GM18951 (cell line): ENCODE measurements around the gene PDE3A.

ENCODE experiments used
- POLR2A ChIP-seq: IDR thresholded peaks from 4 replicates; pipeline ENCODE4 v1.6.1; 2011; ENCODE audit warnings: mild to moderate bottlenecking; ENCODE audit not compliant: insufficient read length, insufficient read depth; ENCODE audit errors: extremely low read depth
- in situ Hi-C: fragments of 300-500 bp; cut with MboI; formaldehyde crosslinking; loops from one replicate; pipeline ENCODE4 v1.12.0; 2022; ENCODE audit warnings: low sequenced_read_pairs, mixed read lengths, inconsistent platforms; ENCODE audit not compliant: unreplicated experiment

PDE3A gene

GRCh38 chr12:20628999-20629398, 260.7 kb downstream of the PDE3A start:
- in situ Hi-C loops: no loop called here
- TF ChIP-seq POLR2A: no peak

DNA sequence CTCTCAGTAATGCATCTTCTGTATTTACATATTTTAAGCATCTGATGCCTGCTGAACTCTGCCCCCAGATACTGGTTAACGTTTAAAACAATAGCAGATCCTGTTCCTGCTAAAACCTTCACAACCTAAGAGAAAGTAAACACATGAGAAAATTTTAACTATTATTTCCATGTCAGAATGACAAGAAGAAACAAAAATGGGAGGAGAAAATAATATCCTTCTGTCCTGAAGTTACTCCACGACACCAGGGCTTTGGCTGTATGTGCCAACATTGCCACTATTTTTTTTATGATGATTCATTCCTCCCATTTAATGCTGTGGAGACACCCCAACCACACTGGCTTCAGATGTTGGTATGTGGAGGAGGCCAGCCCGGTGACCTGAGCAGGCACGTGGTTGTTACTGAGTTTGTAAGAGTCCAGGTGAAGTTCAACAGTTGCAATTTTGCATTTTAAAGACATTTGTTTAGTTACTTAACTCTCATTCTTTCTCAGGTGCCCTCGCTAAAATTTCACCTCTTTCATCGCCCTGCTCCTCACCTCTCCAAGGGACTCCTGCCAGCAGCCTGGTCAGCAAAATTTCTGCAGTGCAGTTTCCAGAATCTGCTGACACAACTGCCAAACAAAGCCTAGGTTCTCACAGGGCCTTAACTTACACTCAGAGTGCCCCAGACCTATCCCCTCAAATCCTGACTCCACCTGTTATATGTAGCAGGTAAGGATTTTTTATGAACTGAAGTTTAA, 261.2 kb downstream of the PDE3A start:
- no peak for TF ChIP-seq POLR2A
- in situ Hi-C loops: no loop called here

- TF ChIP-seq POLR2A: no peak
- in situ Hi-C loops: no loop called here
Observed at GRCh38 chr12:20631711-20632110, 263.4 kb downstream of the PDE3A start.

- TF ChIP-seq POLR2A: no peak
- in situ Hi-C loops: no loop called here
Observed at GRCh38 chr12:20641106-20641505, 272.8 kb downstream of the PDE3A start.

GRCh38 chr12:20643822-20644221, 275.5 kb downstream of the PDE3A start:
- in situ Hi-C loops: no loop called here
- no peak for TF ChIP-seq POLR2A

DNA sequence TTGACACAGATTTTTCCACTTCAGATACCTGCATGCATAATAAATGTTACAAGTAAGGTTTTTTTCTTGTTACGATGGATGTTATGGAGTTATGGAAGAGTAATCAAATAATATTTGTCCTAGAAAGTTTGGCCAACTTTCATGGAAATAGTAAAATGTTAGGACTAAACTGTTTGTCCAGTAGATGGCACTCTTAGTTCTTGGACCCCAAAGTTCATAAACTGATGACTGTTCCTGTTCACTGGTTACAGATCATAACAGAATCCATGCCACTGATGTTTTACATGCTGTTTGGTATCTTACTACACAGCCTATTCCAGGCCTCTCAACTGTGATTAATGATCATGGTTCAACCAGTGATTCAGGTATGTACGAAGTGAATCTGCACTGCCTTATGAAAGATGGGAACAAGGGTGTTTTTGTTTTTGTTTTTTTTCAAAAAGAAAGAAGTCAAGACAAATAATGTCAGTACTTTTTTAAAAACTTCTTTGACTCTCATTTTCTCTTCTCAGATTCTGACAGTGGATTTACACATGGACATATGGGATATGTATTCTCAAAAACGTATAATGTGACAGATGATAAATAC, 278.0 kb downstream of the PDE3A start:
- in situ Hi-C loops: no loop called here
- TF ChIP-seq POLR2A: no peak

GRCh38 chr12:20653871-20654270, 285.5 kb downstream of the PDE3A start:
- in situ Hi-C loops: no loop called here

DNA sequence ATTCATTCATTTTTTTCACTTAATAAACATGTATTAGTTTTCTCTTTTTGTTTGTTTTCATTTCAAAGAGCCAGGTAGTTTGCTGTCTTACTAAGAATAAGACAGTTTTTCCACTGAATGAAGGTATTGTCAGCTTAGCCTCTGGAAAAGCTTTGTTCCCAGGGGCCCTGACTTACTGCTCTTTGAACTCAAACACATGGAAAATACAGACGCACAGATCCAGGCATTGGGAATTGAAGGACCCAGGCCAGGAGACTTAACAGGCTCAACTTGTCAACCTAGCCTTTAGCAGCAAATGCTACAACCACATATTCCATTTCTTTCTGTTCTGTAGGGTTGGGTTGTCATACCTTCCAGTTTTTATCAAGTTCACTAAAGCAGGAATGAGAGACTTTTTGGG, 288.3 kb downstream of the PDE3A start:
- in situ Hi-C loops: no loop called here
- no peak for TF ChIP-seq POLR2A

More at GRCh38 chr12:20653871-20654270, 285.5 kb downstream of the PDE3A start:
- TF ChIP-seq POLR2A: no peak

GRCh38 chr12:20657496-20657895, 289.2 kb downstream of the PDE3A start:
- in situ Hi-C loops: no loop called here
- TF ChIP-seq POLR2A: no peak

DNA sequence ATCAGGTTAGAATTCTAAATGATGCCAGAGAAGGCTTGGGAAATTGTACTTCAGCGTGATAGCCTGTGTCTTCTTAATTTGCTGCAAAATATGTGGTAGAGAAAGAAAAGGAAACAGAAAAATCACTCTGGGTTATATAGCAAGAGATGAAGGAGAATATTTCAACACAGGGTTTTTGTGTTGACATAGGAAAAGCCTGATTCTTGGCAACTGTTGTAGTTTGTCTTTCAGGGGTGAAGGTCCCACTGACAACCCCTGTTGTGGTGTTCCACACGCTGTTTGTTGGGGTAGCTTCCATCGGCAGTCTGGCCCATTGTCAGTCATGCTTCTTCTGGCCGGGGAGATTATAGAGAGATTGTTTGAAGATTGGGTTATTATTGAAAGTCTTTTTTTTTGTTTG, 313.0 kb downstream of the PDE3A start:
- TF ChIP-seq POLR2A: no peak
- in situ Hi-C loops: no loop called here

DNA sequence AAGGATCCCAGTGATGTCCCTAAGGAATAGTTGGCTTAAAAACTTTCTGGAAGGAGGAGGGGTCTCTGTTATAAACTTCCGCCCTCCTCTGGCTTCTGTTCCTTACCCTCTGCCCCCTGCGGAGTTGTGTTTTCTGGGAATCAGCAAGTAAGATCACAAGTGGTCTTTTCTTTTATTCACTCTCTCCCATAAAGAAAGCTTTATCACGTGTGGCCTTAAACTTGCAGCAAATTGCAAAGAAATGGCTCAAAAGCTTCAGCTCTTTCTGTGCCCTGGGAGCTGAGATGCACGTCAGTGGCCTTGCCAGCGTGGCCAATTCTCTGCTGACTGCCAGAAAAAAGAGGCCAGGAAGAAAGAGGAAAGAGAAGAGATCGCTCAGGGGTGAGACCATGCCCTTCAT, 326.9 kb downstream of the PDE3A start, which contains the start of gene SLCO1C1:
TSS of gene SLCO1C1 (plus strand) at position 101 of the 400 bp plus-strand sequence. CDS start 4,245 bp downstream, outside the sequence.
- TF ChIP-seq POLR2A: no peak
- in situ Hi-C loops: no loop called here

- no peak for TF ChIP-seq POLR2A
- in situ Hi-C loops: no loop called here
Observed at GRCh38 chr12:20696181-20696905, 328.0 kb downstream of the PDE3A start.

- in situ Hi-C loops: no loop called here
- TF ChIP-seq POLR2A: no peak
Observed at GRCh38 chr12:20701106-20701505, 332.8 kb downstream of the PDE3A start.

DNA sequence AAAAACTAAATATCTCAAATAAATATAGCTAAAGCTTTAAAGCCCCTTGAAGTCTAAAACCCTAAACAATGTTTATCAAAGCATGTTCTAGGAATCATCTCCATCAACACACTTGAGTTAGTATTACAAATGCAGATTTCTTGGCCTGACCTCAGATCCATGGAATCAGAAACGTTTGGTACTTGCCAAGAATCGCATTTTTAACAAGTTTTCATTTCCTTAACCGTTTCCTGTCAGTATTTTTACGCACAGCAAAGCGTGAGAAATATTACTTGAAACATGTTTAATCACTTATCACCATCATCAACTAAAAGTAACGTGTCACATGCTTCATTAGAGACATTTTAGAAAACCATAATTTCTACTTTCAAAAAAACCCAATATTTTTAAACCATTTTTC, 336.5 kb downstream of the PDE3A start:
- in situ Hi-C loops: no loop called here
- TF ChIP-seq POLR2A: no peak

DNA sequence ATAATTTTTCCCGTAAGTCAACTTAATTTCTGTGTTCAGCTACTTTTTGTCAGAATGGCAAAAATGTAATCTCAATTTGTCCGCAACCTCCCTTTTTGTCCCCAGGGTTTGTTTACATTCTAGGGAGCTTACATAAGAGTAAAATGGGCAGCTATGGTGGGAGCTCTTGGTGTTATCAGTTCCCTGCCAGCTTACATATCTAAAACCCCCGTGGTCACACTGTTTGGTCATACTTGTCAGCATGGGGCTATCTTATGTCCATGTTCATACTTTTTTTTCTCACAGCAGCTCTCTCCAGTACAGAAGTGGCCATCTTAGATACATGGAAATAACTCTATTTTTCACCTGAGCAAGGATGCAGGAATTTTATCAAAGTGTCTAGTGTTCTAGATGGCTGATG, 343.5 kb downstream of the PDE3A start:
- in situ Hi-C loops: no loop called here
- no peak for TF ChIP-seq POLR2A
